H1 (cell line): Measurements from ENCODE around the gene SMYD3. TPM values are rescaled to one million over a fixed set of nuclear protein-coding genes. Genes with fewer than 3 reads are reported as not detected.

Experiments used
- CTCF ChIA-PET: fragments of 300-600 bp; sonication (Branson Sonifier 250); formaldehyde crosslinking; loops from one replicate; lab custom pipeline; 2021; ENCODE audit not compliant: partially characterized antibody; lab: Charles Lee
- POLR2A ChIA-PET: fragments of 300-600 bp; sonication (Branson Sonifier 250); formaldehyde crosslinking; loops from one replicate; lab custom pipeline; 2021; ENCODE audit warnings: inconsistent platforms; ENCODE audit not compliant: partially characterized antibody; lab: Charles Lee
- DNase-seq, 2 experiments: peaks; one replicate each; pipeline versions ENCODE4 v3.0.0 to v3.0.0-alpha.2; 2010 to 2022; ENCODE audit warnings: low spot score in 2 of 2, low read depth in 1 of 2, mixed read lengths in 1 of 2
- FAIRE-seq: peaks from 2 replicates; lab custom pipeline; 2011; peaks lifted over from hg19 to GRCh38; lab: Jason Lieb, UNC
- H2AFZ ChIP-seq: 2 replicates; pipeline ENCODE4 v1.8.1; 2012; ENCODE audit warnings: low read length, inconsistent platforms
- H2AK5ac ChIP-seq: 2 replicates; pipeline ENCODE4 v1.6.1; 2013; ENCODE audit warnings: low read depth, low read length
- H2BK120ac ChIP-seq: replicated peaks from 2 replicates; pipeline ENCODE3; 2013; ENCODE audit warnings: low read depth, low read length, inconsistent platforms
- H2BK12ac ChIP-seq: 2 replicates; pipeline ENCODE4 v1.6.1; 2013; ENCODE audit warnings: low read depth, low read length
- H2BK15ac ChIP-seq: 2 replicates; pipeline ENCODE4 v1.6.1; 2013; ENCODE audit warnings: low read length
- H2BK20ac ChIP-seq: 2 replicates; pipeline ENCODE4 v1.6.1; 2013; ENCODE audit warnings: low read length
- H2BK5ac ChIP-seq: 2 replicates; pipeline ENCODE4 v1.6.1; 2013; ENCODE audit warnings: low read depth, low read length
- H3K14ac ChIP-seq: 2 replicates; pipeline ENCODE4 v1.6.1; 2013; ENCODE audit warnings: inconsistent platforms; ENCODE audit not compliant: insufficient read length
- H3K18ac ChIP-seq: 2 replicates; pipeline ENCODE4 v1.6.1; 2013; ENCODE audit warnings: low read length; ENCODE audit errors: extremely low read depth
- H3K23ac ChIP-seq: 2 replicates; pipeline ENCODE4 v1.6.1; 2013; ENCODE audit warnings: inconsistent platforms; ENCODE audit not compliant: insufficient read length
- H3K23me2 ChIP-seq: 2 replicates; pipeline ENCODE4 v1.6.1; 2013; ENCODE audit warnings: low read depth, low read length
- H3K27ac ChIP-seq: 2 replicates; pipeline ENCODE4 v1.6.1; 2011; ENCODE audit warnings: low read depth, low read length, inconsistent platforms
- H3K27me3 ChIP-seq, 4 experiments: replicated peaks in 1 of 4; 1 replicate in 1 of 4; 2 replicates in 3 of 4; pipeline versions ENCODE4 v1.6.1 to v1.8.1; 2011 to 2013; ENCODE audit warnings: low read length in 3 of 4, mild to moderate bottlenecking in 3 of 4, inconsistent platforms in 2 of 4, mixed read lengths in 2 of 4, moderate library complexity in 1 of 4; ENCODE audit not compliant: control insufficient read depth in 3 of 4, insufficient read depth in 3 of 4; ENCODE audit errors: extremely low read depth in 1 of 4
- H3K36me3 ChIP-seq, 4 experiments: 2 replicates each; pipeline versions ENCODE4 v1.6.1 to v1.8.1; 2011 to 2013; ENCODE audit warnings: mild to moderate bottlenecking in 4 of 4, low read length in 3 of 4, moderate library complexity in 2 of 4, control low read depth in 1 of 4, inconsistent platforms in 1 of 4; ENCODE audit not compliant: insufficient read depth in 4 of 4, control insufficient read depth in 2 of 4
- H3K4ac ChIP-seq: replicated peaks from 2 replicates; pipeline ENCODE3; 2013; ENCODE audit warnings: low read length, low read depth, mixed read lengths, inconsistent platforms; ENCODE audit not compliant: insufficient read length
- H3K4me1 ChIP-seq, 4 experiments: replicated peaks in 1 of 4; 1 replicate in 1 of 4; 2 replicates in 3 of 4; pipeline versions ENCODE4 v1.6.1 to v1.8.1; 2011 to 2013; ENCODE audit warnings: low read length in 3 of 4, inconsistent platforms in 2 of 4, mixed read lengths in 1 of 4; ENCODE audit not compliant: insufficient read depth in 4 of 4, control insufficient read depth in 3 of 4
- H3K4me2 ChIP-seq, 2 experiments: 2 replicates each; pipeline versions ENCODE4 v1.6.1 to v1.8.1; 2011 to 2013; ENCODE audit warnings: low read depth in 2 of 2, low read length in 2 of 2, control low read depth in 1 of 2, inconsistent platforms in 1 of 2, mild to moderate bottlenecking in 1 of 2; ENCODE audit not compliant: insufficient read depth in 1 of 2
- H3K4me3 ChIP-seq, 4 experiments: fragments of 200-600, 300-600 bp in 1 of 4; sonication (generic), shearing (Covaris generic), sonication (Bioruptor Twin) in 1 of 4; 2 replicates each; pipeline versions ENCODE4 v1.5.1 to v1.8.1; 2011 to 2016; ENCODE audit warnings: low read length in 4 of 4, low read depth in 3 of 4, control low read depth in 2 of 4, inconsistent platforms in 2 of 4, mild to moderate bottlenecking in 2 of 4, mixed read lengths in 1 of 4, moderate library complexity in 1 of 4; ENCODE audit not compliant: insufficient read depth in 2 of 4; ENCODE audit errors: extremely low read depth in 1 of 4
- H3K56ac ChIP-seq: replicated peaks from 2 replicates; pipeline ENCODE3; 2013; ENCODE audit warnings: low read depth, mild to moderate bottlenecking, mixed read lengths, low read length, inconsistent platforms; ENCODE audit not compliant: insufficient read length
- H3K79me1 ChIP-seq: 2 replicates; pipeline ENCODE4 v1.6.1; 2013; ENCODE audit warnings: low read depth, low read length, control low read depth
- H3K79me2 ChIP-seq, 2 experiments: 2 replicates each; pipeline versions ENCODE4 v1.6.1 to v1.8.1; 2012 to 2013; ENCODE audit warnings: low read length in 2 of 2, mild to moderate bottlenecking in 2 of 2, inconsistent platforms in 1 of 2; ENCODE audit not compliant: insufficient read depth in 2 of 2, control insufficient read depth in 1 of 2
- H3K9ac ChIP-seq, 4 experiments: replicated peaks in 1 of 4; 1 replicate in 1 of 4; 2 replicates in 3 of 4; pipeline versions ENCODE4 v1.6.1 to v1.8.1; 2011 to 2013; ENCODE audit warnings: low read depth in 3 of 4, low read length in 3 of 4, control low read depth in 2 of 4, mild to moderate bottlenecking in 2 of 4, moderate library complexity in 2 of 4, inconsistent platforms in 1 of 4; ENCODE audit errors: extremely low read depth in 1 of 4
- H3K9me3 ChIP-seq, 2 experiments: 2 replicates each; pipeline versions ENCODE4 v1.6.1 to v1.8.1; 2012 to 2013; ENCODE audit warnings: mild to moderate bottlenecking in 2 of 2, moderate library complexity in 2 of 2, control low read depth in 1 of 2, inconsistent platforms in 1 of 2, low read depth in 1 of 2, low read length in 1 of 2, mixed read lengths in 1 of 2; ENCODE audit not compliant: insufficient read depth in 2 of 2
- H4K20me1 ChIP-seq, 2 experiments: replicated peaks in 1 of 2; 2 replicates each; pipeline versions ENCODE3 to v1.8.1; 2011 to 2013; ENCODE audit warnings: inconsistent platforms in 2 of 2, low read length in 2 of 2, mild to moderate bottlenecking in 1 of 2; ENCODE audit not compliant: insufficient read depth in 2 of 2, control insufficient read depth in 1 of 2
- H4K5ac ChIP-seq: 2 replicates; pipeline ENCODE4 v1.6.1; 2013; ENCODE audit warnings: low read length, low read depth, mixed read lengths, inconsistent platforms; ENCODE audit not compliant: insufficient read length
- H4K8ac ChIP-seq: 2 replicates; pipeline ENCODE4 v1.8.0; 2013; ENCODE audit warnings: mild to moderate bottlenecking, moderate library complexity, low read length, inconsistent platforms; ENCODE audit not compliant: insufficient read depth; ENCODE audit errors: extremely low read depth
- H4K91ac ChIP-seq: replicated peaks from 2 replicates; pipeline ENCODE3; 2013; ENCODE audit warnings: low read length, mixed read lengths, inconsistent platforms; ENCODE audit not compliant: insufficient read length
- CEBPB ChIP-seq: IDR thresholded peaks from 2 replicates; pipeline ENCODE4 v1.6.1; 2012; ENCODE audit warnings: low read depth, low read length
- CHD2 ChIP-seq: IDR thresholded peaks from 2 replicates; pipeline ENCODE4 v1.6.1; 2012; ENCODE audit warnings: low read length, improper control_type of control experiment
- CREB1 ChIP-seq: IDR thresholded peaks from 2 replicates; pipeline ENCODE4 v1.6.1; 2012; ENCODE audit warnings: inconsistent platforms
- JUND ChIP-seq: IDR thresholded peaks from 2 replicates; pipeline ENCODE4 v1.6.1; 2011; ENCODE audit warnings: mild to moderate bottlenecking, improper control_type of control experiment, low read length
- KDM1A ChIP-seq: fragments of 200-600, 300-600 bp; sonication (generic); IDR thresholded peaks from 2 replicates; pipeline ENCODE4 v1.7.1; 2016; ENCODE audit warnings: mild to moderate bottlenecking, low read length, borderline replicate concordance
- NANOG ChIP-seq: IDR thresholded peaks from 2 replicates; pipeline ENCODE4 v1.6.1; 2011; ENCODE audit warnings: low read length, low read depth, mild to moderate bottlenecking, inconsistent platforms; ENCODE audit not compliant: insufficient read depth, poor library complexity, severe bottlenecking
- NRF1 ChIP-seq: IDR thresholded peaks from 2 replicates; pipeline ENCODE4 v1.6.1; 2011; ENCODE audit warnings: mild to moderate bottlenecking, low read depth, low read length, improper control_type of control experiment
- PHF8 ChIP-seq: fragments of 200-600 bp; sonication (generic); conservative IDR thresholded peaks from 2 replicates; pipeline ENCODE4 v1.7.1; 2012; ENCODE audit warnings: low read depth, mild to moderate bottlenecking, inconsistent platforms, low read length, moderate library complexity
- RAD21 ChIP-seq, 2 experiments: IDR thresholded peaks in 1 of 2; conservative IDR thresholded peaks in 1 of 2; 2 replicates each; pipeline ENCODE4 v1.6.1; 2011; ENCODE audit warnings: low read depth in 2 of 2, low read length in 2 of 2, improper control_type of control experiment in 1 of 2, inconsistent platforms in 1 of 2, mild to moderate bottlenecking in 1 of 2, moderate library complexity in 1 of 2
- SAP30 ChIP-seq: fragments of 300-600 bp; sonication (generic); IDR thresholded peaks from 2 replicates; pipeline ENCODE4 v1.7.1; 2012; ENCODE audit warnings: low read length, moderate library complexity, mild to moderate bottlenecking, inconsistent platforms; ENCODE audit not compliant: insufficient read depth, insufficient replicate concordance
- SIRT6 ChIP-seq: IDR thresholded peaks from one replicate; pipeline ENCODE4 v1.7.1; 2012; ENCODE audit warnings: low read length, inconsistent platforms
- TAF1 ChIP-seq: IDR thresholded peaks from 2 replicates; pipeline ENCODE4 v1.6.1; 2011; ENCODE audit warnings: mild to moderate bottlenecking, low read depth, low read length
- TAF7 ChIP-seq: optimal IDR thresholded peaks from 2 replicates; pipeline ENCODE3; 2011; ENCODE audit warnings: low read depth, mild to moderate bottlenecking, inconsistent platforms, low read length, moderate library complexity, borderline replicate concordance
- TEAD4 ChIP-seq: IDR thresholded peaks from 2 replicates; pipeline ENCODE4 v1.6.1; 2012; ENCODE audit warnings: low read depth, low read length, inconsistent platforms, mixed read lengths
- WGBS, 2 experiments: shearing (Covaris generic) in 1 of 2; methylation state at CpG; one replicate each; pipeline versions ENCODE4 v1.1.6 to v1.1.7; 2013 to 2015; ENCODE audit warnings: low lambda C conversion rate in 2 of 2, mixed read lengths in 2 of 2, inconsistent platforms in 1 of 2, low coverage in 1 of 2, missing lambda C conversion rate in 1 of 2; ENCODE audit not compliant: insufficient replicate concordance in 2 of 2, insufficient coverage in 1 of 2, insufficient read length in 1 of 2; ENCODE audit errors: extremely low coverage in 1 of 2, missing lambda C conversion rate in 1 of 2; 5-methylcytosine and 5-hydroxymethylcytosine counted together
- polyA plus RNA-seq, 7 experiments: library from polyadenylated mRNA; depleted of rRNA in 3 of 7; stranded (reverse) in 5 of 7; unstranded in 2 of 7; fragments of >200 nt in 5 of 7; fragments of 200-250 nt in 2 of 7; gene quantifications; 1 replicate in 5 of 7; 2 replicates in 1 of 7; 4 replicates in 1 of 7; pipeline versions ENCODE4 v1.2.1 to v1.2.3, GENCODE V29; 2011 to 2013; ENCODE audit warnings: missing spikeins in 2 of 7, mixed read lengths in 2 of 7
- total RNA-seq: library from RNA; stranded (reverse); fragmentation: NEBNext Ultra II Directional; extraction: Animal tissue kit (Norgen Biotek cat#: 25700); gene quantifications from 2 replicates; pipeline ENCODE4 v1.2.1, GENCODE V29; 2021

The SMYD3 gene
- total and polyA plus RNA-seq, 2 of the 8 experiments (the other 6 are each of a cell fraction or from before 2014, with no cell fraction given) = 17.3 to 25.4 TPM

- ChIA-PET POLR2A (interaction anchor here (1.4 kb wide), 1 partner anchor 15 kb away, joined by 3 read pairs; no protein-coding TSS in a partner anchor), CTCF (interaction anchor here (0.6 to 1.5 kb wide), 6 partner anchors 20 to 788 kb away, joined by 3 to 4 read pairs (median 3); no protein-coding TSS in a partner anchor)
- H3K4me2 ChIP-seq = no peak overlapping the region
- H2BK5ac ChIP-seq = no peak overlapping the region
- H3K9me3 ChIP-seq = no peaks in the 10 kb centered on the region
- H3K4me1 ChIP-seq = no peaks in the 10 kb centered on the region; a peak in 1 of 7 replicates
- no peaks in the 10 kb centered on the region for H3K27me3 ChIP-seq
- no peak overlapping the region for H3K56ac ChIP-seq
- no peak overlapping the region for H3K18ac ChIP-seq
- H3K14ac ChIP-seq = no peak overlapping the region
- H3K23me2 ChIP-seq = no peaks in the 10 kb centered on the region; the same call in 1 of the 2 replicates
- no peak overlapping the region for H4K5ac ChIP-seq
- no peaks in the 10 kb centered on the region for H3K79me1 ChIP-seq
- no peak overlapping the region for H3K4ac ChIP-seq
- WGBS, 2 experiments = 79% methylated on average over 3 of the region's 3 CpGs; no CpG with 5 or more reads in 1 of the 2 experiments
- H2BK20ac ChIP-seq = no peak overlapping the region
- DNase-seq = no peak
- no peak overlapping the region for H4K91ac ChIP-seq
- H4K20me1 ChIP-seq = peaks cover 0 to 1% of the 10 kb centered on the region in 2 experiments
- H2BK120ac ChIP-seq = no peak overlapping the region
- H3K79me2 ChIP-seq = no peaks in the 10 kb centered on the region
- no peak overlapping the region for H3K4me3 ChIP-seq
- no peak overlapping the region for H2BK12ac ChIP-seq
- H2AK5ac ChIP-seq = no peak overlapping the region
- no peaks in the 10 kb centered on the region for H3K36me3 ChIP-seq
- no peak for FAIRE-seq
- H3K9ac ChIP-seq = no peak overlapping the region
- no peak overlapping the region for H2AFZ ChIP-seq
- H4K8ac ChIP-seq = no peak overlapping the region
- H3K23ac ChIP-seq = no peak overlapping the region
- no peak overlapping the region for H3K27ac ChIP-seq
- no peak overlapping the region for H2BK15ac ChIP-seq
- TF ChIP-seq PHF8 (no peak), JUND (no peak), KDM1A (no peak), NANOG (no peak), TAF1 (no peak), NRF1 (no peak), SIRT6 (no peak), TEAD4 (no peak), CHD2 (no peak), CEBPB (no peak), RAD21 (IDR thresholded peaks at IDR 0.05 in 1 of 2, conservative IDR thresholded peaks at IDR 0.05 in 1 of 2; ENCODE audit: low read depth in 2 of 2, low read length in 2 of 2) (no peak), TAF7 (no peak), SAP30 (no peak), CREB1 (no peak)
Observed at GRCh38 chr1:246309247-246309884, 197.7 kb downstream of the SMYD3 start.
